ENCODE results near the gene LIMS4. TPM values are rescaled to one million over a fixed set of nuclear protein-coding genes. Genes with fewer than 3 reads are reported as not detected.
"Not testable (repeated sequence)": the region's sequence is repeated elsewhere in the genome, so short reads cannot be mapped to it uniquely, and the experiment has no call there.

LIMS4 gene, protein sequence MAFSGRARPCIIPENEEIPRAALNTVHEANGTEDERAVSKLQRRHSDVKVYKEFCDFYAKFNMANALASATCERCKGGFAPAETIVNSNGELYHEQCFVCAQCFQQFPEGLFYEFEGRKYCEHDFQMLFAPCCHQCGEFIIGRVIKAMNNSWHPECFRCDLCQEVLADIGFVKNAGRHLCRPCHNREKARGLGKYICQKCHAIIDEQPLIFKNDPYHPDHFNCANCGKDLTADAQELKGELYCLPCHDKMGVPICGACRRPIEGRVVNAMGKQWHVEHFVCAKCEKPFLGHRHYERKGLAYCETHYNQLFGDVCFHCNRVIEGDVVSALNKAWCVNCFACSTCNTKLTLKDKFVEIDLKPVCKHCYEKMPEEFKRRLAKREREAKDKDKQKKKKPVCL
- total RNA-seq, result 1 to 10 TPM in 2 of 4 donors, under 1 TPM in 1, not detected in 1; 0.67 to 9.9 (median 3.1) TPM

- not testable (repeated sequence) for H3K36me3 ChIP-seq, DNase-seq, H3K4me1 ChIP-seq, H3K27ac ChIP-seq, H3K27me3 ChIP-seq, H3K4me3 ChIP-seq, H3K9me3 ChIP-seq
These were observed at the start of gene LIMS4 for GRCh38 chr2:110472171-110473058. Gene LIMS4, minus strand, starts transcription at chr2:110472816. Its CDS starts 38 bp downstream, at chr2:110472778.

DNA sequence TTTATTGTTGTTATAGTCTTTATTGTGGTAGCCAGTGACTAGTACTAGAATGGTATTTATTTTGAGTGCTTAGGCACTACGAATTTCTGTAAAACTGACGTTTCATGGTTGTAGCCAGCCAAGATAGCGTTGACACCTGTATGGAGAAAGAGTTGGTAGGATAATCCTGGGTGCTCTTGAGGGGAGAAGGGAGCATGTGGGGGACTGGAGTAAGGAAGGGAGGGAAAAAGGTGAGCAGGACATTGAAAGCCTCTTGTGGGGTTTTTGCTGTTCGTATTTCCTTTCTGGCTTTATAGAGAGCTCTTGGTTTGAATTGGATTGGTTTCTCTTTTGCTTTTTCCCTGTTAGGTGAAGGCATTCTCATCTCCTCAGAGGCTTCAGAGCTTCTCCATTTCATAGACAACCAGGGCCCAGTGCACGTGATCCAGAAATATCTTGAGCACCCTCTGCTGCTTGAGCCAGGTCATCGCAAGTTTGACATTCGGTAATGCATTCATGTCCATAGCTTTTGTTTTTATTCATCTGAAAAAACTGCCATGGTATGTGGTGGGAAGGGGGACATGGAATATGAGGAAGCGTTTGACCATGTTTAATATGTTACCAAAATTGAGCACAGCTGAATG is 27.2 kb upstream of the LIMS4 start:
- not testable (repeated sequence) for H3K9me3 ChIP-seq, H3K27me3 ChIP-seq, H3K36me3 ChIP-seq, H3K4me1 ChIP-seq, H3K4me3 ChIP-seq, H3K27ac ChIP-seq, DNase-seq

DNA sequence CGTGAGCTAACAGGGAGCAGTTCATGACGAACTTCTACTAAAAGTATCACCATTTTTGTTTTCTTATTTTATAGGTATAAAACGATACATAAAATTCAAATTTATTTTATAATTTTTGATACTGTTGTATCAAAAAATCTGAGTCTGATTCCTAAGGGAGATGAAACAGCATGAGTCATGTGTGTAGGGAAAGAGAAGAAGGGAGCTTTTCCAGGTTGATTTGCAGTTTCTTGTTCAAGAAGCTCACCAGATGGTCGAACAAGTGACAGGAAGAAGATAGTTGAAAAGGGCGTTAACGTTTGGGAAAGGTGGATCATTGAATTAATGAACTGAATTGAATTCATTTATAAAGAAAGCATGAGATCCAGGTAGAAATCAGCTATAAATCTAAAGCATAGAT is 23.4 kb upstream of the LIMS4 start:
- not testable (repeated sequence) for H3K4me1 ChIP-seq, H3K36me3 ChIP-seq, H3K9me3 ChIP-seq, H3K27ac ChIP-seq, H3K27me3 ChIP-seq, DNase-seq, H3K4me3 ChIP-seq

GRCh38 chr2:110494488-110494887 is 21.9 kb upstream of the LIMS4 start:
- not testable (repeated sequence) for H3K27me3 ChIP-seq, H3K36me3 ChIP-seq, DNase-seq, H3K27ac ChIP-seq, H3K4me3 ChIP-seq, H3K9me3 ChIP-seq, H3K4me1 ChIP-seq

GRCh38 chr2:110488991-110489390 is 16.4 kb upstream of the LIMS4 start:
- not testable (repeated sequence) for H3K27me3 ChIP-seq, H3K36me3 ChIP-seq, H3K4me1 ChIP-seq, DNase-seq, H3K27ac ChIP-seq, H3K9me3 ChIP-seq, H3K4me3 ChIP-seq

GRCh38 chr2:110482697-110483096 is 10.1 kb upstream of the LIMS4 start:
- H3K36me3 ChIP-seq, DNase-seq, H3K27ac ChIP-seq, H3K27me3 ChIP-seq, H3K4me1 ChIP-seq, H3K4me3 ChIP-seq, H3K9me3 ChIP-seq: not testable (repeated sequence)

DNA sequence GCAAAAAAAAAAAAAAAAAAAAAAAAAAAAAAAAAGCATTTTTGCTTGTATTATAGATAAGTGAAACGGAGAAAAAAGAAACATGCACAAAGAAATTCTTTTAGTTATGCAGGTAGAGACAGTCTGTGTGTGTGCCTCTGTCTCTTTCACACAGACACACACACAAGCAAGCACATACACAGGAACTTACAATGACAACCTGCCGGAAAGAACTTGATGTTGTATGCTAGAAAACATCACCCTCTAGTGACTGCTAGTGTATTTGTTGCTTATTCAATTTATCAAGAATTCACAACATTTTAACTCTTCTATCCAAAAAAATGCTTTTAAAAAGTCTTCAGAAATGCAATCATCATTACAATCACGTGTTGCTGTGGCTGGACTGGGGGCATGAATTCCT is 8.6 kb upstream of the LIMS4 start:
- not testable (repeated sequence) for H3K36me3 ChIP-seq, H3K9me3 ChIP-seq, H3K4me3 ChIP-seq, H3K27ac ChIP-seq, H3K4me1 ChIP-seq, H3K27me3 ChIP-seq, DNase-seq

DNA sequence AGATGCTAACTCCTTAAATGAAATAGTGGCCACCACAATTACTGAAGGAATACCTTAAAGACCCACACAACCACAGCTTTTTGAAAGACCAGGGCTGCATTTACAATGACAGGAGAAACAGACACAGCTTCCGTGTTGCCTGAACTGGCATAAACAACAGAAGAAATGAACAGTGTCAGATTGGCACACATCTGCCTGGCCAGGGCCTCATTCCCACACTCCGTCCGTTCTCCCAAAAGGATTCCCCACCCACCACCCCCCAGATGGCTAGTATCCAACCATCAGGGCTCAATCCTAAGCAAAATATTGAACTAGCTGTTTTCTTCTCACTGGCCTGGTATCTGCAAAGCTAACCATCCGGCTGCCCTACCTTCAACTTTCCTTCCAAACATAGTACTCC is 7.5 kb upstream of the LIMS4 start:
- H3K9me3 ChIP-seq, H3K4me3 ChIP-seq, H3K36me3 ChIP-seq, H3K27ac ChIP-seq, H3K27me3 ChIP-seq, H3K4me1 ChIP-seq, DNase-seq: not testable (repeated sequence)

DNA sequence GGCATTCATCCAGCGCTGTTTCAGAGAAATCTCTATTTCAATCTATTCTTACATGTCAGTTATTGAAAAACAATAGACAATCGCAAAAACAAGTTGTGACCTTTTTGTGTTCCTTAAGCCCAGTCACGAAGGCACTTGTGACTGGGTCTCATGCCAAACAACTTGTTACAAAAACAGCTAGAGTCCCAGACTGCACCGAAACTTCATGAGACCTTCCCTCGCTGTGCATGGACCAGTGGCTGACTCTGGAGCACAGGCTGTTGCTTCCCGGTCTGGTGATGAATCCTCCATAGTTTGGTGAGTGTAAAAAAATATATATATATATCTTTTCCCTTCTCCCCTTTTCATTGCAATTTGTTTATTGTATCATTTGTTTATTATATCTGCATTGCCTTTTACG is 4.8 kb upstream of the LIMS4 start:
- H3K27ac ChIP-seq, H3K9me3 ChIP-seq, H3K4me3 ChIP-seq, H3K27me3 ChIP-seq, H3K36me3 ChIP-seq, DNase-seq, H3K4me1 ChIP-seq: not testable (repeated sequence)

GRCh38 chr2:110476952-110477351 is 4.3 kb upstream of the LIMS4 start:
- H3K27me3 ChIP-seq, result not testable (repeated sequence)

DNA sequence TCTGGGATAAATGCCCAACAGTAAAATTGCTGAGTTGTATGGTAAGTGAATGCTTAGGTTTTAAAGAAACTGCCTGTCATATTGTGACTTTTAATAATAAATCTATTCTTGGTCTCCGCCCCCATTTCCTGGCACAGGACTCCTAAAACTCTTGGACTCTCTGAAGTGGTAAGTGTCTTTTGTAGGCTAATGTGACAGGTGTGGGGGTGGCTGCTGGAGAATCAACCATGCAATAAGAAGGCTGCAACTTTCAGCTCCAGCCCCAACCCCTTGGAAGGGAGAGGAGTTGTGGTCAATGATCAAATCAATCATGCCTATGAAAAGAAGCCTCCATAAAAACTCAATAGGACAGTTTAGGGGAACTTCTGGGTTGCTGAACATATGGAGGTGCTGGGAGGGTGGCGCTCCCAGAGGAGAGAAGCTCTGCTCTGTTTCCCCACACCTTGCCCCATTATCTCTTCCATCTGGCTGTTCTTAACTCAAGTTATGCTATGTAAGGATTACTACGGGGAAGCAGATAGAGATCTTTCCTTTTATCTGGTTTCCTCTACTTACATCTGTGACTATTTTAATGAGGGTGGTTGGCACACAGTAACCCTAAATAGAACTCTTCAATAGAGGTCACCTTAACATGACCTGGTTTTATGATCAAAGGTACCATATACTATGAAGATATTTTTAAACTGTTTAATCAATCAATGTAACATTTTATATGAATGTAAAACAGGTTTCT is 3.2 kb upstream of the LIMS4 start:
- not testable (repeated sequence) for H3K4me3 ChIP-seq, H3K27ac ChIP-seq, H3K9me3 ChIP-seq, H3K4me1 ChIP-seq, DNase-seq, H3K27me3 ChIP-seq, H3K36me3 ChIP-seq

More at GRCh38 chr2:110476952-110477351, 4.3 kb upstream of the LIMS4 start:
- H3K36me3 ChIP-seq, H3K4me3 ChIP-seq, H3K4me1 ChIP-seq, H3K9me3 ChIP-seq, H3K27ac ChIP-seq, DNase-seq: not testable (repeated sequence)

GRCh38 chr2:110474898-110475297 is 2.3 kb upstream of the LIMS4 start:
- not testable (repeated sequence) for H3K4me3 ChIP-seq, H3K4me1 ChIP-seq, H3K36me3 ChIP-seq, H3K9me3 ChIP-seq, DNase-seq, H3K27ac ChIP-seq, H3K27me3 ChIP-seq

DNA sequence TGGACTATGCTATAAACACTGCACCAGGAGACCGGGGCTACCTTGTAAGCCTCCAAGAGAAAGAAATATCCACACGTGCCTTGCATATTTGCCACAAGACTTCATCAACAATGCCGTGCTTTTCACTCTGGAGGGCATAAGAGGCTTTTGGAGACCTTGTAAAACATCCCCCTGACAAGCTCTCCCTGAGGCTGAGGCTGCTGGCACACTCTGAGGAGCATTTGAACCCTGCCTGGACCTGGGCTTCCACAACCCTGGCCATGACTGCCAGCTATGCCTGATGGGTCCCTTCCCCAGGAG is 393 bp upstream of the LIMS4 start:
- not testable (repeated sequence) for H3K9me3 ChIP-seq, H3K27me3 ChIP-seq, DNase-seq, H3K27ac ChIP-seq, H3K36me3 ChIP-seq, H3K4me3 ChIP-seq, H3K4me1 ChIP-seq

DNA sequence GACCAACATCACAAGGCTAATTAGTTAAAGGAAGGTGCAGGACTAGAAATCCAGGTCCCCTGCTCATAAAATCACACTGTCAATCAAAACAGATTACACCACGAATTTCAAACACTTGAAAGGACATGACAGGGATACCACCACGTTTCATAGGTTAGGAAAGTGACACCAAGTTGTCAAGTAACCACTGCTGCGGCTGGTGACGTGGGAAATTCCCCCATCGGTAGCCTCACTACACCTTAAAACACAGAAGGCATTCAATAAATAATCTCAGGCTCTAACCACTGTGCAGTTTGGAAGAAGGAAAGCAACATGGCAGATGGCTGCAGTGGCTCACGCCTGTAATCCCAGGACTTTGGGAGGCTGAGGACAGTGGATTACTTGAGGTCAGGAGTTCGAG is 3.7 kb downstream of the LIMS4 start:
- DNase-seq, H3K27me3 ChIP-seq, H3K36me3 ChIP-seq, H3K4me3 ChIP-seq, H3K4me1 ChIP-seq, H3K9me3 ChIP-seq, H3K27ac ChIP-seq: not testable (repeated sequence)
